Hepatic stellate cell (primary cell): Measurements from ENCODE around the gene LTV1.
A peak's percentile ranks its signal among the peaks of the same experiment; 100 is the strongest.
"Not testable (repeated sequence)": the region's sequence is repeated elsewhere in the genome, so short reads cannot be mapped to it uniquely, and the experiment has no call there.

ENCODE experiments used
- DNase-seq: peaks from one replicate; pipeline ENCODE4 v3.0.0; 2011; ENCODE audit warnings: low spot score

LTV1 gene

GRCh38 chr6:143843677-143843999, 500 bp downstream of the LTV1 start:
- no peak for DNase-seq

- DNase-seq = peak; percentile 8
Observed at GRCh38 chr6:143844006-143844405, 868 bp downstream of the LTV1 start.

- no peak for DNase-seq
Observed at GRCh38 chr6:143845033-143845432, 1.9 kb downstream of the LTV1 start.

GRCh38 chr6:143851706-143852105, 8.6 kb downstream of the LTV1 start:
- not testable (repeated sequence) for DNase-seq

- not testable (repeated sequence) for DNase-seq
Observed at GRCh38 chr6:143855057-143855456, 11.9 kb downstream of the LTV1 start.

GRCh38 chr6:143856762-143857161, 13.6 kb downstream of the LTV1 start:
- DNase-seq = not testable (repeated sequence)

- no peak for DNase-seq
Observed at GRCh38 chr6:143857651-143858050, 14.5 kb downstream of the LTV1 start.

- DNase-seq = no peak
Observed at GRCh38 chr6:143859891-143860660, 16.9 kb downstream of the LTV1 start.

GRCh38 chr6:143863771-143864170, 20.6 kb downstream of the LTV1 start:
- no peak for DNase-seq

- no peak for DNase-seq
Observed at GRCh38 chr6:143864234-143864633, 21.1 kb downstream of the LTV1 start, which contains the start of gene ZC2HC1B. Gene ZC2HC1B (plus strand): TSS chr6:143864474. CDS start chr6:143864540, 66 bp downstream.

- DNase-seq = no peak
Observed at GRCh38 chr6:143867236-143867635, 24.1 kb downstream of the LTV1 start.

- not testable (repeated sequence) for DNase-seq
Observed at GRCh38 chr6:143868808-143869207, 25.7 kb downstream of the LTV1 start.

GRCh38 chr6:143871202-143871730, 28.1 kb downstream of the LTV1 start:
- DNase-seq = not testable (repeated sequence)

GRCh38 chr6:143872201-143872600, 29.1 kb downstream of the LTV1 start:
- DNase-seq = no peak

GRCh38 chr6:143873600-143873999, 30.5 kb downstream of the LTV1 start:
- DNase-seq = not testable (repeated sequence)

GRCh38 chr6:143874503-143874902, 31.4 kb downstream of the LTV1 start:
- not testable (repeated sequence) for DNase-seq

GRCh38 chr6:143877584-143878271, 34.6 kb downstream of the LTV1 start:
- no peak for DNase-seq

- DNase-seq = no peak
Observed at GRCh38 chr6:143878272-143878760, 35.2 kb downstream of the LTV1 start.

- no peak for DNase-seq
Observed at GRCh38 chr6:143880412-143880811, 37.3 kb downstream of the LTV1 start.

- DNase-seq = no peak
Observed at GRCh38 chr6:143882401-143882930, 39.3 kb downstream of the LTV1 start.

- DNase-seq = no peak
Observed at GRCh38 chr6:143884216-143884900, 41.2 kb downstream of the LTV1 start.

GRCh38 chr6:143885116-143885515, 42.0 kb downstream of the LTV1 start:
- no peak for DNase-seq
